Neural progenitor cell (in vitro differentiated cells): ENCODE results near the gene TRAPPC1. TPM values are rescaled to one million over a fixed set of nuclear protein-coding genes. Genes with fewer than 3 reads are reported as not detected.

Source experiments
- DNase-seq: peaks from one replicate; pipeline ENCODE4 v3.0.0-alpha.2; 2016; ENCODE audit warnings: low spot score
- H2AFZ ChIP-seq: fragments of 200-600 bp; sonication (generic); replicated peaks from 2 replicates; pipeline ENCODE4 v1.6.1; 2016; ENCODE audit warnings: antibody characterized with exemption
- H3F3A ChIP-seq: fragments of 200-600 bp; sonication (generic); 2 replicates; pipeline ENCODE4 v1.6.1; 2016; ENCODE audit warnings: antibody characterized with exemption, low read depth
- H3K27ac ChIP-seq: fragments of 200-600 bp; sonication (generic); 2 replicates; pipeline ENCODE4 v1.5.1; 2016; ENCODE audit warnings: mild to moderate bottlenecking
- H3K27me3 ChIP-seq: fragments of 200-600 bp; sonication (generic); 2 replicates; pipeline ENCODE4 v1.6.1; 2016; ENCODE audit warnings: mild to moderate bottlenecking, moderate library complexity
- H3K36me3 ChIP-seq: fragments of 200-600 bp; sonication (generic); 2 replicates; pipeline ENCODE4 v1.5.1; 2016
- H3K4me1 ChIP-seq: fragments of 200-600 bp; sonication (generic); 2 replicates; pipeline ENCODE4 v1.6.1; 2016; ENCODE audit warnings: mixed run types
- H3K4me2 ChIP-seq: fragments of 200-600 bp; sonication (generic); 2 replicates; pipeline ENCODE4 v1.6.1; 2016
- H3K4me3 ChIP-seq: fragments of 200-600 bp; sonication (generic); 2 replicates; pipeline ENCODE4 v1.5.1; 2016
- H3K79me2 ChIP-seq: fragments of 200-600 bp; sonication (generic); 2 replicates; pipeline ENCODE4 v1.6.1; 2016; ENCODE audit warnings: low read depth
- H3K9ac ChIP-seq: fragments of 200-600 bp; sonication (generic); 2 replicates; pipeline ENCODE4 v1.6.1; 2016
- H3K9me3 ChIP-seq: fragments of 200-600 bp; sonication (generic); 2 replicates; pipeline ENCODE4 v1.5.1; 2016; ENCODE audit warnings: low read depth
- H4K20me1 ChIP-seq: fragments of 200-600 bp; sonication (generic); 2 replicates; pipeline ENCODE4 v1.6.1; 2016; ENCODE audit warnings: low read depth
- H3K27ac Mint-ChIP-seq: 3 replicates; pipeline ENCODE4 v1.8.0; 2021; ENCODE audit warnings: mixed read lengths
- H3K27me3 Mint-ChIP-seq: 2 replicates; pipeline ENCODE4 v1.8.0; 2022; ENCODE audit warnings: low read depth, mild to moderate bottlenecking, inconsistent platforms, moderate library complexity, mixed read lengths; ENCODE audit not compliant: insufficient read depth
- H3K36me3 Mint-ChIP-seq: 3 replicates; pipeline ENCODE4 v1.8.0; 2021; ENCODE audit warnings: mixed read lengths
- H3K4me1 Mint-ChIP-seq: 3 replicates; pipeline ENCODE4 v1.8.0; 2021; ENCODE audit warnings: mixed read lengths
- H3K4me3 Mint-ChIP-seq: 3 replicates; pipeline ENCODE4 v1.8.0; 2021; ENCODE audit warnings: mild to moderate bottlenecking, moderate library complexity, mixed read lengths
- H3K9me3 Mint-ChIP-seq: 3 replicates; pipeline ENCODE4 v1.8.0; 2020; ENCODE audit warnings: mixed read lengths
- EZH2 ChIP-seq: fragments of 200-600 bp; sonication (generic); IDR thresholded peaks from 2 replicates; pipeline ENCODE4 v1.6.1; 2017; ENCODE audit warnings: antibody characterized with exemption, mild to moderate bottlenecking, moderate library complexity
- EZH2phosphoT487 ChIP-seq: fragments of 200-600 bp; sonication (generic); IDR thresholded peaks from 2 replicates; pipeline ENCODE4 v1.6.1; 2017; ENCODE audit warnings: antibody characterized with exemption
- total RNA-seq: library from RNA; depleted of rRNA; stranded (reverse); fragments of >200 nt; gene quantifications from 2 replicates; pipeline ENCODE4 v1.2.3, GENCODE V29; 2015; ENCODE audit warnings: low replicate concordance
- TF ChIP-seq, protein P1 (sequence below): fragments of 200-600 bp; sonication (generic); IDR thresholded peaks from 2 replicates; pipeline ENCODE4 v1.5.1; 2017; ENCODE audit warnings: antibody characterized with exemption, mild to moderate bottlenecking

TRAPPC1 gene
- total RNA-seq, 1 donor from 2014 or later: 9.8 TPM

DNA sequence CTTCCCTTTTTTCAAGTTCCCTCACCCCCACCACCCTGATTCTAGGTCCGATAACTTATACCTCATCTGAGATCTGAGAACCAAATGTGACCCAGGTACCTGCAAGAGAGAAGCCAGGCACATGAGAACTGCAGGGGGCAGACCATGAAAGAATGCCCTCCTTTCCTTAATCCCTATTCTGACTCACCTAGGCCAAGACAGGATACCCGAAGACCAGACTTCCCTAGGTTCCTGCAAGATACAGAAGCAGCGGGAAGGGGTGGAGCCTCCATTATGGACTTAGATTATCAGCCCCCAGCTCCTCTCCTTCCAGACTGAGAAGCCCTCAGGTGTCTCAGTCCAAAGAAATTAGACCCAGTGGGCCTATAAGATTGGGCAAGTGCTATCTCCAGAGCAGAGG is 4.2 kb downstream of the TRAPPC1 start:
- H3K36me3 ChIP-seq: no peaks in the 10 kb centered on the region
- Mint-ChIP-seq H3K9me3 (no peaks in the 10 kb centered on the region), H3K27me3 (peaks cover 14% of the 10 kb centered on the region)

DNA sequence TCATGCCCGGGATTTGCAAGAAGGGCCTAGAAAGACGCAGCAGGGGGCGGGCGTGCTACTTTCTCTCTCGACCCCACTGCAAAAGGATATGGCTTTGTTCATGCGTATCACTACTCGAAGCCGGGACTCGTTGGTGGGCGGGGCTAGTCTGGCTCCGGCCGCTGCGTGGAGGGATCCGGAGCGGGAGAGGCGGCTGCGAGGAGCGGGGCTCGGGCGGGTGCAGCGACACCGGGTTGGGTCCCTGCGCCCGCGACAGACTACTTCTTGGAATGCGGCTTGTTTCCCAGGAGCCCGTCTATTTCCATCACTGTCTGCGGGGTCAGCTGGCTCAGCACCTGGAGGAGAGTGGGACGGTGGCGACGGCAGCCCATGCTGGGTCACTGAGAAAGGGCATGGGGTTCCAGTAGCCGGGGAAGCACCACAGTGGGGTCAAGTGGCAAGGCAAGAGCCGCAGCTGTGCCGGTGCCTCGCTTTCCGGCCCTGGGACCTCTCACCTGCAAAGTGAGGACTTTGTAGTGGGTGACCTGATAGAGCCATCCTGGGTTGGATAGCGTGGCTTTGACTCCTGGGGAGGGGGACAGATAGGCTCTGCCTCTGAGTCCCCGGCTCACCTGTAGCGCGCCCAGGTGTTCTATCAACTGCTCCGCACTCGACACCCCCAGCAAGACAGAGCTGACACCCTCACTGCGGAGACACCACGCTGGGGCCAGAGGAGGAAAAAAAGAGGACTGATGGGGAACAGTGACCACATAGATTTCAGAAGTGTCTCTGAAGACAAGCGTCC is 8.7 kb downstream of the TRAPPC1 start:
- H3K4me1 ChIP-seq: peaks cover 4% of the 10 kb centered on the region
- H4K20me1 ChIP-seq: no peaks in the 10 kb centered on the region
- peaks cover 11% of the 10 kb centered on the region for H3K27me3 Mint-ChIP-seq
- H3K27me3 ChIP-seq: peaks cover 87% of the 10 kb centered on the region
- H3K27ac Mint-ChIP-seq: peak overlapping the region; percentile 22
- H3K9me3 Mint-ChIP-seq: no peaks in the 10 kb centered on the region
- TF ChIP-seq EZH2phosphoT487 (peak; percentile 62), EZH2 (peak; percentile 73)
- TF ChIP-seq, protein P1, sequence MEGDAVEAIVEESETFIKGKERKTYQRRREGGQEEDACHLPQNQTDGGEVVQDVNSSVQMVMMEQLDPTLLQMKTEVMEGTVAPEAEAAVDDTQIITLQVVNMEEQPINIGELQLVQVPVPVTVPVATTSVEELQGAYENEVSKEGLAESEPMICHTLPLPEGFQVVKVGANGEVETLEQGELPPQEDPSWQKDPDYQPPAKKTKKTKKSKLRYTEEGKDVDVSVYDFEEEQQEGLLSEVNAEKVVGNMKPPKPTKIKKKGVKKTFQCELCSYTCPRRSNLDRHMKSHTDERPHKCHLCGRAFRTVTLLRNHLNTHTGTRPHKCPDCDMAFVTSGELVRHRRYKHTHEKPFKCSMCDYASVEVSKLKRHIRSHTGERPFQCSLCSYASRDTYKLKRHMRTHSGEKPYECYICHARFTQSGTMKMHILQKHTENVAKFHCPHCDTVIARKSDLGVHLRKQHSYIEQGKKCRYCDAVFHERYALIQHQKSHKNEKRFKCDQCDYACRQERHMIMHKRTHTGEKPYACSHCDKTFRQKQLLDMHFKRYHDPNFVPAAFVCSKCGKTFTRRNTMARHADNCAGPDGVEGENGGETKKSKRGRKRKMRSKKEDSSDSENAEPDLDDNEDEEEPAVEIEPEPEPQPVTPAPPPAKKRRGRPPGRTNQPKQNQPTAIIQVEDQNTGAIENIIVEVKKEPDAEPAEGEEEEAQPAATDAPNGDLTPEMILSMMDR: no peak
- peak overlapping the region; percentile 71 for H3K4me2 ChIP-seq
- peaks cover 8% of the 10 kb centered on the region for H3K36me3 Mint-ChIP-seq
- peak overlapping the region; percentile 84 for H2AFZ ChIP-seq
- peaks cover 7% of the 10 kb centered on the region for H3K4me1 Mint-ChIP-seq
- H3K9ac ChIP-seq: no peak overlapping the region
- no peaks in the 10 kb centered on the region for H3K9me3 ChIP-seq
- H3F3A ChIP-seq: peaks cover 14% of the 10 kb centered on the region
- H3K27ac ChIP-seq: no peak overlapping the region
- H3K4me3 Mint-ChIP-seq: peak overlapping the region; percentile 43
- peak; percentile 90 for DNase-seq
- H3K79me2 ChIP-seq: no peaks in the 10 kb centered on the region
- H3K4me3 ChIP-seq: no peak overlapping the region
- no peaks in the 10 kb centered on the region for H3K36me3 ChIP-seq

More for the DNA sequence above, 4.2 kb downstream of the TRAPPC1 start:
- DNase-seq: no peak
- peaks cover 58% of the 10 kb centered on the region for H3K27me3 ChIP-seq
- peaks cover 27% of the 10 kb centered on the region for H3K4me1 Mint-ChIP-seq
- H3K4me3 ChIP-seq: no peak overlapping the region
- H3K9ac ChIP-seq: no peak overlapping the region
- peak overlapping the region; percentile 85 for H3K4me3 Mint-ChIP-seq
- H3K4me1 ChIP-seq: peaks cover under 1% of the 10 kb centered on the region
- no peaks in the 10 kb centered on the region for H3K9me3 ChIP-seq
- no peaks in the 10 kb centered on the region for H3K79me2 ChIP-seq
- H2AFZ ChIP-seq: no peak overlapping the region
- peaks cover 9% of the 10 kb centered on the region for H3F3A ChIP-seq
- H3K4me2 ChIP-seq: no peak overlapping the region
- H3K27ac Mint-ChIP-seq: no peak overlapping the region
- peaks cover 7% of the 10 kb centered on the region for H4K20me1 ChIP-seq
- peaks cover 6% of the 10 kb centered on the region for H3K36me3 Mint-ChIP-seq
- no peak overlapping the region for H3K27ac ChIP-seq
- no peak for TF ChIP-seq EZH2

DNA sequence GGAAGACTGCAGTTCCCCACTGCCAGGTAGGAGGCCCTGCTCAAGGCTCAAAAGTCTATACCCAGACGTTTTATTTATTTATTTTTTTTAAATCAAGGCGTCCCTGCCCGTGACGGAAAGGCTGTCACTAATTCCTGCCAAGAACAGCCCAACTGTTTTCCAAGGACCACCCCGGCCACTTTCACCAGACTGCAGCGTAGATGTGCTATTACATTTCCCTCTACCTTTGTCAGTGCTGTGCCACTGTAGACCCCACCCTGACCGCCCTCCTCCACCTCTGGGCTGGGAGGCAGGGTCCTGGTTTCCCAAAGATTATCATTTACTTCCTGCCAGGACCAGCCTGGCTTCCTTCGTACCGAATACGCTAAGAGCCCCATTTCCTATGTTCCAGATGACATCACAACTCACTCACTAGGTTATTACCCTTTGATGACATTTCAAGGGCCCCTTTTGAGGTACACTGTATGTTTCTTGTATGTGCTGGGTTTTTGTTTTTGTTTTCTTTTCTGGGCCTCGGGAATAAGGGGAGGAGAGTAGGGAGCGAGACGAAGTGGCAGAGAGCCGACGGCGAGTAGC is 9.4 kb downstream of the TRAPPC1 start:
- H4K20me1 ChIP-seq: no peaks in the 10 kb centered on the region
- TF ChIP-seq, protein P1: no peak
- TF ChIP-seq EZH2 (no peak), EZH2phosphoT487 (no peak)
- H3K4me2 ChIP-seq: peak overlapping the region; percentile 71
- Mint-ChIP-seq H3K4me3 (peak overlapping the region; percentile 43), H3K9me3 (no peaks in the 10 kb centered on the region), H3K4me1 (peaks cover 5% of the 10 kb centered on the region), H3K36me3 (peaks cover 6% of the 10 kb centered on the region), H3K27me3 (peaks cover 13% of the 10 kb centered on the region), H3K27ac (peak overlapping the region; percentile 22)
- H2AFZ ChIP-seq: peak overlapping the region; percentile 84
- no peaks in the 10 kb centered on the region for H3K79me2 ChIP-seq
- H3K4me3 ChIP-seq: no peak overlapping the region
- peaks cover 14% of the 10 kb centered on the region for H3F3A ChIP-seq
- no peaks in the 10 kb centered on the region for H3K36me3 ChIP-seq
- peaks cover 87% of the 10 kb centered on the region for H3K27me3 ChIP-seq
- no peaks in the 10 kb centered on the region for H3K9me3 ChIP-seq
- no peak overlapping the region for H3K9ac ChIP-seq
- peaks cover 4% of the 10 kb centered on the region for H3K4me1 ChIP-seq
- no peak for DNase-seq
- H3K27ac ChIP-seq: no peak overlapping the region

DNA sequence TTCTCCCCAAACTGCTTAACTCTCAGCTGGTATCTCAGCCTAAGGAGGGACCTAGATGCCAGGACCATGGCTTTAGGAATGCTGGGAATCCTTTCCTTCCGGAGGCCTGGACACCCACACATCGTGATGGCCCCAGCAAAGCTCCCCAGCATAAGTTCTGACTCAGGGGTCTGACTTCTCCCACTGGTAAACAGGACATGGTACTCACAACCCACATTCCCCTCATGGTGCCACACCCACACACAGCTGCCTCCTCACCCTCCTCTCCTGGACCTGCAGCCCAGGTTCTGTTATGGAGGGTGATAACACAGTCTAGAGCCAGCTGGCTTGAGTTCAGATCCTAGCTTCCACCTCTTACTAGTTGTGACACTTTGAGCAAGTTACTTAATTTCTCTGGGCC is 14.9 kb downstream of the TRAPPC1 start:
- Histone ChIP-seq H3K27ac (no peak overlapping the region), H3K4me3 (no peak overlapping the region), H3K27me3 (peaks cover 72% of the 10 kb centered on the region), H2AFZ (no peak overlapping the region), H3K9me3 (no peaks in the 10 kb centered on the region), H3K4me2 (no peak overlapping the region), H3F3A (peaks cover 22% of the 10 kb centered on the region), H4K20me1 (peaks cover 3% of the 10 kb centered on the region), H3K79me2 (no peaks in the 10 kb centered on the region), H3K4me1 (peaks cover 4% of the 10 kb centered on the region), H3K9ac (no peak overlapping the region), H3K36me3 (no peaks in the 10 kb centered on the region)
- Mint-ChIP-seq H3K4me1 (peaks cover 19% of the 10 kb centered on the region), H3K27me3 (peaks cover 11% of the 10 kb centered on the region), H3K4me3 (peak overlapping the region; percentile 83), H3K36me3 (no peaks in the 10 kb centered on the region), H3K27ac (peak overlapping the region; percentile 20), H3K9me3 (no peaks in the 10 kb centered on the region)
- no peak for DNase-seq
- TF ChIP-seq EZH2phosphoT487: no peak
- no peak for TF ChIP-seq EZH2
- TF ChIP-seq, protein P1: no peak
